ENCODE results near the gene BNC2.
A peak's percentile ranks its signal among the peaks of the same experiment; 100 is the strongest.

GRCh38 chr9:16869882-16870595 lies 431 bp downstream of the BNC2 start:
- TF ChIP-seq EP300 (IDR thresholded peaks at IDR 0.05; ENCODE audit: borderline replicate concordance) (no peak), CREB1 (IDR thresholded peaks at IDR 0.05; ENCODE audit: low read depth) (no peak), MAX (IDR thresholded peaks at IDR 0.05) (no peak), YY1 (IDR thresholded peaks at IDR 0.05; ENCODE audit: low read depth) (no peak), TAF1 (IDR thresholded peaks at IDR 0.05; ENCODE audit: low read depth) (no peak), ZBTB7A (IDR thresholded peaks at IDR 0.05; ENCODE audit: low read depth) (peak; percentile 94), RAD21 (IDR thresholded peaks at IDR 0.05; ENCODE audit: low read depth) (no peak), CEBPB (IDR thresholded peaks at IDR 0.05) (no peak), TCF12 (IDR thresholded peaks at IDR 0.05; ENCODE audit: low read depth) (no peak)

Data from Ishikawa (cell line).